Measurements from ENCODE around the gene PUS3.
"Not testable (repeated sequence)": the region's sequence is repeated elsewhere in the genome, so short reads cannot be mapped to it uniquely, and the experiment has no call there.

Gene PUS3

DNA sequence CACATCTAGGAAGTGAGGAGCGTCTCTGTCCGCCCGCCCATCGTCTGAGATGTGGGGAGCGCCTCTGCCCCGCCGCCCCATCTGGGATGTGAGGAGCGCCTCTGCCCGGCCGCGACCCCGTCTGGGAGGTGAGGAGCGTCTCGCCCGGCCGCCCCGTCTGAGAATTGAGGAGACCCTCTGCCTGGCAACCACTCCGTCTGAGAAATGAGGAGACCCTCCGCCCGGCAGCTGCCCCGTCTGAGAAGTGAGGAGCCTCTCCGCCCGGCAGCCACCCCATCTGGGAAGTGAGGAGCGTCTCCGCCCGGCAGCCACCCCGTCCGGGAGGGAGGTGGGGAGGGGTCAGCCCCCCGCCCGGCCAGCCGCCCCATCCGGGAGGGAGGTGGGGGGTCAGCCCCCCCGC is 40.2 kb downstream of the PUS3 start:
- not testable (repeated sequence) for DNase-seq

DNA sequence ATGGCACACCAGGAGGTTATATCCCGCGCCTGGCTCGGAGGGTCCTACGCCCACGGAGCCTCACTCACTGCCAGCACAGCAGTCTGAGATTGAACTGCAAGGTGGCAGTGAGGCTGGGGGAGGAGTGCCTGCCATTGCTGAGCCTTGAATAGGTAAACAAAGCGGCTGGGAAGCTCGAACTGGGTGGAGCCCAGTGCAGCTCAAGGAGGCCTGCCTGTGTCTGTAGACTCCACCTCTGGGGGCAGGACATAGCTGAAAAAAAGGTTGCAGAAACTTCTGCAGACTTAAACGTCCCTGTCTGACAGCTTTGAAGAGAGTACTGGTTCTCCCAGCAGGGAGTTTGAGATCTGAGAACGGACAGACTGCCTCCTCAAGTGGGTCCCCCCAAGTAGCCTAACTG is 45.3 kb downstream of the PUS3 start:
- not testable (repeated sequence) for DNase-seq

DNA sequence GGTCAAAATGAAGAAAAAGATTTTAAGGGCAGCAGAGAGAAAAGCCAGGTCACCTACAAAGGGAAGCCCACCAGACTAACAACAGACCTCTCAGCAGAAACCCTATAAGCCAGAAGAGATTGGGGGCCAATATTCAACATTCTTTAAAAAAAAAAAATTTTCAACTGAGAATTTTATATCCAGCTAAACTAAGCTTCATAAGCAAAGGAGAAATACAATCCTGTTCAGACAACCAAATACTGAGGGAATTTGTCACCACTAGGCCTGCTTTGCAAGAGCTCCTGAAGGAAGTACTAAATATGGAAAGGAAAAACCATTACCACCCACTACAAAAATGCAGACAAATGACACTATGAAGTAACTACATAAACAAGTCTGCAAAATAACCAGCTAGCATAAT is 56.8 kb downstream of the PUS3 start:
- DNase-seq: no peak
